Measurements from ENCODE around the gene TRMT10A.
A peak's percentile ranks its signal among the peaks of the same experiment; 100 is the strongest.

Gene TRMT10A

GRCh38 chr4:99563310-99564186 lies at the start of gene TRMT10A:
Gene TRMT10A (minus strand): TSS chr4:99564039. CDS start chr4:99559338, 4,701 bp downstream.
- DNase-seq, result peak; percentile 93
- peak; percentile 98 for ATAC-seq

GRCh38 chr4:99612704-99613103 lies 48.9 kb upstream of the TRMT10A start:
- no peak for DNase-seq
- ATAC-seq, result no peak

- ATAC-seq (no peak), DNase-seq (no peak)
Measured at GRCh38 chr4:99612281-99612680, 48.4 kb upstream of the TRMT10A start.

- no peak for DNase-seq
- ATAC-seq, result no peak
Measured at GRCh38 chr4:99610605-99611175, 46.9 kb upstream of the TRMT10A start.

- DNase-seq, result no peak
- ATAC-seq, result no peak
Measured at GRCh38 chr4:99608417-99608816, 44.6 kb upstream of the TRMT10A start.

DNA sequence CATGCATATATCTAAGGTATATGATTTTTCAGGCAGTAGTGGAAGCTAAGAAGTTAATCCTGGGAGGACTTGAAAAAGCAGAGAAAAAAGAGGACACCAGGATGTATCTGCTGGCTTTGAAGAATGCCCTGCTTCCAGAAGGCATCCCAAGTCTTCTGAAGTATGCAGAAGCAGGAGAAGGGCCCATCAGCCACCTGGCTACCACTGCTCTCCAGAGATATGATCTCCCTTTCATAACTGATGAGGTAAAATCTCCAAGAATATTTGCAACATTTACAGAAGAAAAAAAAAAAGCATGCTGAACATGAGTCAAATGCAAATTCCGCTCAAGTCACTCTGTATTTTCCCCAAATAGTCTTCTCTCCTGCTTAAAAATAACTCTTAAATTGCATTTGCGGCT lies 42.9 kb upstream of the TRMT10A start:
- ATAC-seq, result no peak

DNA sequence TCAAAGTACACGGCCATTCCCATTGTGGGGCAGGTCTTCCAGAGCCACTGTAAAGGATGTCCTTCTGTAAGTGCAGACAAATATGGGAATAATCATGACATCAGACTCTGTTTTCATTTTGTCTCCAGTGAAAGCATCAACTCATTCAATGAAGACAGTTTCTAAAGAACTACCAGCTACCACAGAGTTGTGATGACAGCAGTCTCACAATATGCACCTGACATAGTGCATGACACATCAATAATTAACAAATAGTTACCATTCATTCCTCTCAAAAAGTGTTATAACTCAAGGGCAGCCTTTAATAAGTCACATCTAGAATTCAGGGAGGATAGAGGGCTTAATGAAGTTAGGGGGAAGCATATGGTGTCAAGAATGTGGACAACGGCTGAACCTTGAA lies 31.0 kb upstream of the TRMT10A start:
- DNase-seq (no peak), ATAC-seq (no peak)

More for the DNA sequence above, 42.9 kb upstream of the TRMT10A start:
- DNase-seq, result no peak

- ATAC-seq (no peak), DNase-seq (no peak)
Measured at GRCh38 chr4:99593781-99594641, 30.2 kb upstream of the TRMT10A start.

DNA sequence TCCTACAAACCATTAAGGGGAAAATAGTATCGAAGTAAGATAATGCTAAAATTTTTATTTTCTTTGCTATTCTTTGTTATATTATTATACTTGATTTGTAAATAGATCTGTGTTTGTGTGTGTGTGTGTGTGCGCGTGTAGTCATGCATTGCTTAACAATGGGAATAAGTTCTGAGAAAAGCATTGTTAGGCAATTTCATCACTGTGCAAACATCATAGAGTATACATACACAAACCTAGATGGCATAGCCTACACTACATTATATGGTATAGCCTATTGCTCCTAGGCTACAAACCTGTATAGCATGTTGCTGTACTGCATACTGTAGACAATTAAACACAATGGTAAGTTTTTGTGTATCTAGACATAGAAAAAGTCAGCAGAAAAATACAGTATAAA lies 27.9 kb upstream of the TRMT10A start:
- DNase-seq (no peak), ATAC-seq (no peak)

- ATAC-seq, result no peak
- no peak for DNase-seq
Measured at GRCh38 chr4:99587803-99588202, 24.0 kb upstream of the TRMT10A start.

DNA sequence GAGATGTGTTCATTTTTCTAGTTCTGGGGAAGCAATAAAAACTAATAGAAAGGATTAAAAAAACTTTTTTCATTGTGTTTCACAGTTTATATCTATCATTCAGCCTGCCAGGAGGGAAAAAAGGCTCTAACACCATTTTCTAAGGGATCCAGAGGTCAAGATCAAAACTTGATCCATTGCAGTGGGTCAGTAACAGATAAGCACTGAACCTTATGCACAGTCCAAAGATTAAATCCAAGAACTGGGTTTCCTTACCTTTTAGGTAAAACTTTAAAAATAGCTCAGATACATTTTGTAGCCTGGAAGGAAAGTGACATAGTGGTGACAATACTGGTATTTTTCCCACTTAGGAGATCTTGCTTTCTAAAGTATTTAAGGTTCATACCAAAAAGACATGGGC lies 23.5 kb upstream of the TRMT10A start:
- DNase-seq (no peak), ATAC-seq (no peak)

DNA sequence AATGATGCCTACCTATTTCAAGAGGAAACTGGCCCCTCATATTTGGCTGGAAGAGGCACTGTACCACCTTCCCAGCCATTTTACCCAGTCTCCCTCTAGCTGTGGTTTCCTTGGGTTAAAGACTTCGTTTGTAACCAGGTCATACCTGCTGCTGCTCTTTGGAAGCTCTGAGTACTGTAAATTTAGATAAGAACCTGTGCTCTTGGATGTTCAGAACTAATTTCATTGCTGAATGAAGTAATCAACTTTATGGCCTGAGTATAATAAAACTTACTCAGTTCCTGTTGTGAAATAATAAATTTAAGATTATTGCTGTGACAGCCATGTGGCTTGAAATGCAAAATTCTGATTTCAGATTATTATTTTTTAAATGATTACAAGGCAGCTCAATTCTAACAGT lies 23.0 kb upstream of the TRMT10A start:
- ATAC-seq, result no peak

DNA sequence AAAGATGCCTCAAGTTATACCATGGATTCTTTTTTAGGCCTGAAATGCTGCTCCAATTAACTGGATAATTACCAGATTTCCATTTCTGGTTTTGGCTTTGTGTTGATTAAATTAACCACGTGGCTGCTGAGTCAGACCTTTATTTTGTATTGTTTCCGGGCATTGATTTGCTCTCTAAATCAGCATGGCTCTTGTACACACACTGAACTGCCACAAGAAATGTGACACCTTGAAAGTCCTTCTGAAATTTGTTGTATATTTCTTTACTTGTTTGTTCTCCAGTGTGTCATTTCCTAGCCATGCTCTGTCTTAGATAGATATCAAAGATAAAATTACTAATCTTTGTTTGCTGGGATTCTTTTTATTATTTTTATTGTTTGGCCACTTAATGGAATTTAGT lies 22.5 kb upstream of the TRMT10A start:
- DNase-seq (no peak), ATAC-seq (no peak)

More for the DNA sequence above, 23.0 kb upstream of the TRMT10A start:
- no peak for DNase-seq

DNA sequence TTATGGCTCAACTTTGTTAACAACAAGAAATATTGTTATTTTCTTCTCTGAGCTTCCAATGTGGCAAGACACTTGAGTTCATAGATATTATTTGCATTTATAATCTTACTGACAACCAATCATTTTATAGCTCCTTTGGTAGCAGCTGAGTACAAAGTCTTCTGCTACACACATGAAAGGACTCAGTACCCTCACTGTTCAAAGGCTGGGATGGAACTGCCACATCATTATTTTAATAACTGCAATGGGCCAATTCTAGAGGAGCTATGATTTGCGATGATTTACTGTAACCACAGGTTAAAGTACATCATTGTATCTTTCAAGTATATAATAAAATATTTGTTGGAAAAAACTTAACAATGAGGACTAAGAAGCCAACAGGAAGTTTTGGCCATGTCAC lies 21.7 kb upstream of the TRMT10A start:
- ATAC-seq, result no peak
- DNase-seq, result no peak

DNA sequence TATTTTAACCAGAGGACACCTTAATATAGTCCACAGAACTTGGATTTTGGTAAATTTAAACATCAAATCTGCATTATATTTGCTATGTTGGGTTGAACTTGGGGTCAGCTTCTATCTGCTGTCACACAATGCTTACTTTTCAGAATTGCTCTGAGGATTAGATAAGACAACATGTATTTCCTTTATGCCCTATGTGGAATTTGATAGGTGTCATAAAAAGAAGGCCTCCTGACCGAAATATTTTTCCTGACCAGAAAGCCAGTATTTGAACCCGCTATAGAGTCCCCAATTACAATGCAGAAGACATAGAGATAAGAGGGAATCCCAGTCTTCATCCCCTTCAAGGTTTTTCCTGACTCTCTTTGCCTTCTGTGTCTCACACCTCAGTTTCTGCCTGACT lies 14.9 kb upstream of the TRMT10A start:
- ATAC-seq (no peak), DNase-seq (no peak)

DNA sequence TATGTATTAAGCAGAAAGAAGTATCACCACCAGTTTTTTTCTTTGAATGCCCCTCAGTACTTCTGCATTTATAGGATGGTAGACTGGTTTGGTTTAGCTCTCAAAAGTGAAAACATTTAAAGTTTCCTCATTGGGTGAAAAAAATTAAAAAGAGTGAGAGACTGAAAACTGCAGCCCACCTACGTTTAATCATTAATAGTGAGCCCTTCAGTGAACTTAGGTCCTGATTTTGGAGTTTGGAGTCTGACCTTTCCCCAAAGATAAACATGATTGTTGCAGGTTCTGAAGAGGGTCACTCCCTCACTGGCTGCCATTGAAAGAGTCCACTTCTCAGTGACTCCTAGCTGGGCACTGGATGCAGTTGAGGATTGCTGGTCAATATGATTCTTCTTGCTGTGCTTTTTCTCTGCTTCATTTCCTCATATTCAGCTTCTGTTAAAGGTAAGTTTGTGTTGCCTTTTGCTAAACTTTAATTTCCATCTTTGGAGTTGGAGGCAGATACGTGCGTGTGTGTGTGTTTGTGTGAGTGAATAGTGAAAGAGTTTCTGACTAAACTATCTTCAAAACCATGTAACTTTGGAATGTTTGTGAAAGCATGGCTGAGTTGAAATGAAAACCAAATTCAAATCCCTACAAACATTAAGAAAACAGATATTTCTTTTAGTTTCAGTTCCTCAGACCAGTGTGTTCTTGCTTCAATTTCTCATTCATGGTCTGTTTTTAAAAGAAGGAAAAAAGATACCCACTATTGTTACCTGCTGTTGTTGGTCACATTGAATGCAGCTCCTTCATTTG lies 10.9 kb upstream of the TRMT10A start, which contains the start of gene MTTP:
MTTP (plus strand) TSS at position 295 of the 795 bp plus-strand sequence; CDS start at position 381, 86 bp downstream.
- no peak for ATAC-seq

DNA sequence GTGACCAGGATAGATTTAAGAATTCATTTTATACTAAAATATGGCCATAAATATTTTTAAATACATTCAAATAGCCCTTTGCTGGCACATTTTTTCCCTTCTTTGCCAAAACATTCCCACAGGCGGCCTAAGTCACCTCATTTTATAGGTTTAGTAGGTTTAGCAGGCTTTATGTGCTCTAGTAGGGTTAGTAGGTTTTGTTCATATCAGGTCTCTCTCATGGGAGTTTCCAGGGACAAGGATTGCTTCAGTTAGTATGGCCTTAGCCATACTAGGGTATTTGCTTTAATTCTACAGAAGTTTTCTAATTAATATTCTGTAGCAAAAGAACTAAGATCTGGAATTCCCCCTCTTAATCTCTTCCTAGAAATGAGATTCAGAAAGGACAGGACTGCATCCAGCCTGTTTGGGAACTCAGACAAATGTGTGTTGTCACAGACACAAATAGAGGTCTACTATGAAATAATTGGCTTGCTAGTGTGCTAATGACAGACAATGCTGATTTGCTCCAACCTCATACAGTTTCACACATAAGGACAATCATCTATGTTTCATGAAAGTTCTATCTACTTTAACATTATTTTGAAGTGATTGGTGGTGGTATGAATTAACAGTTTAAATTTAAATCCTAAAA lies 10.0 kb upstream of the TRMT10A start:
- no peak for ATAC-seq
- DNase-seq, result no peak

More for the DNA sequence above, 10.9 kb upstream of the TRMT10A start, which contains the start of gene MTTP:
- no peak for DNase-seq

GRCh38 chr4:99572527-99573240 lies 8.8 kb upstream of the TRMT10A start:
- ATAC-seq (no peak), DNase-seq (no peak)

DNA sequence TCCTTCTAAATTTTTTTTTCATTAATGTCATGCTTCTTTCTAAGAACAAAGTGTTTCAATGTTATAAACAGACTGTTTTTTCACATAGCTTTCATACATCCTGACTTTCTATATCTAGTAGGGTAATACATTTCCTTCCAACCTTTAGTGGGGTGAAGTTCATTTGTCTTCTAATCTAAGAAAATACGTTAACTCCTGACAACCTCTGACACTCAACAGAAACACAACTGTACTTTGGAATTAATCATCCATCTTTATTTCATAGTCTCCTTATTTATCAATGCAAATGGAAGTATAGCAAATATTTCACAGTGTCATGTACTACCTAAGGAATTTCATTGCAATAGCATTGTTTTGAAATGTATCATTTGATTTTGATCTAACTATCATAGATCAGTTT lies 8.0 kb upstream of the TRMT10A start:
- DNase-seq (no peak), ATAC-seq (no peak)

- DNase-seq, result no peak
- ATAC-seq, result no peak
Measured at GRCh38 chr4:99564921-99565320, 1.1 kb upstream of the TRMT10A start.

GRCh38 chr4:99552872-99553271 lies 11.0 kb downstream of the TRMT10A start:
- DNase-seq (no peak), ATAC-seq (no peak)

Measured in stimulated activated naive CD8-positive, alpha-beta T cell treated with anti-CD3 and anti-CD28 coated beads, Interleukin-15, Interleukin-2, amounts not matched to agents 100 U/mL and 50 U/mL, for 24 hours (primary cell).